ENCODE results near the gene LIMA1. TPM values are rescaled to one million over a fixed set of nuclear protein-coding genes. Genes with fewer than 3 reads are reported as not detected.

The LIMA1 gene
- total RNA-seq, 4 donors from 2014 or later, result 85.0 to 140 (median 116) TPM

DNA sequence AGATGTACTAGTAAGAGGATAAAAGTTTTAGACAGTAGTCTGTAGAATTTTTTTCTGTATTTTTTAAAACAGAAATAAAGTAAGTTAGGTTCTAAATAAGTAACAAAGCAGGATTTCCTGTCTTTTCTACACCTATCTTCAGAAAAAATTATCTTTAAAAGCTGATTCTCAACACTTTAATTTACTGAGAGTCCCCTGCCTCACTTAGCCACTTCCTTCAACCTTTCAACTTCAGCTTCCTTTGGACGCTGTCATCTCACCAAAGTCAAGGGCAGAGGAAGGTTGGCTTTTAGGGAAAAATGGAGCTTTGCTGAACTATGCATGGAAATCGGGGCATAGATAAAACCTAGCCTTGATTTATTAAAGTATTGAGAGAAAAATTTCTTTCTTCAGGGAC, 71.3 kb downstream of the LIMA1 start:
- DNase-seq, result no peak
- no peak for TF ChIP-seq POLR2A (IDR thresholded peaks at IDR 0.05)
- TF ChIP-seq, protein P1, sequence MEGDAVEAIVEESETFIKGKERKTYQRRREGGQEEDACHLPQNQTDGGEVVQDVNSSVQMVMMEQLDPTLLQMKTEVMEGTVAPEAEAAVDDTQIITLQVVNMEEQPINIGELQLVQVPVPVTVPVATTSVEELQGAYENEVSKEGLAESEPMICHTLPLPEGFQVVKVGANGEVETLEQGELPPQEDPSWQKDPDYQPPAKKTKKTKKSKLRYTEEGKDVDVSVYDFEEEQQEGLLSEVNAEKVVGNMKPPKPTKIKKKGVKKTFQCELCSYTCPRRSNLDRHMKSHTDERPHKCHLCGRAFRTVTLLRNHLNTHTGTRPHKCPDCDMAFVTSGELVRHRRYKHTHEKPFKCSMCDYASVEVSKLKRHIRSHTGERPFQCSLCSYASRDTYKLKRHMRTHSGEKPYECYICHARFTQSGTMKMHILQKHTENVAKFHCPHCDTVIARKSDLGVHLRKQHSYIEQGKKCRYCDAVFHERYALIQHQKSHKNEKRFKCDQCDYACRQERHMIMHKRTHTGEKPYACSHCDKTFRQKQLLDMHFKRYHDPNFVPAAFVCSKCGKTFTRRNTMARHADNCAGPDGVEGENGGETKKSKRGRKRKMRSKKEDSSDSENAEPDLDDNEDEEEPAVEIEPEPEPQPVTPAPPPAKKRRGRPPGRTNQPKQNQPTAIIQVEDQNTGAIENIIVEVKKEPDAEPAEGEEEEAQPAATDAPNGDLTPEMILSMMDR (IDR thresholded peaks at IDR 0.05), result no peak
- Histone ChIP-seq H3K4me3 (no peak overlapping the region), H3K36me3 (no peaks in the 10 kb centered on the region), H3K9me3 (no peaks in the 10 kb centered on the region), H3K27ac (peak overlapping the region; percentile 45 to 74), H3K4me1 (peaks cover 5 to 7% of the 10 kb centered on the region in 2 donors), H3K27me3 (no peaks in the 10 kb centered on the region)
- intact Hi-C loops (cut with DNase I; ENCODE audit: low total_unique reads), result no loop called here

DNA sequence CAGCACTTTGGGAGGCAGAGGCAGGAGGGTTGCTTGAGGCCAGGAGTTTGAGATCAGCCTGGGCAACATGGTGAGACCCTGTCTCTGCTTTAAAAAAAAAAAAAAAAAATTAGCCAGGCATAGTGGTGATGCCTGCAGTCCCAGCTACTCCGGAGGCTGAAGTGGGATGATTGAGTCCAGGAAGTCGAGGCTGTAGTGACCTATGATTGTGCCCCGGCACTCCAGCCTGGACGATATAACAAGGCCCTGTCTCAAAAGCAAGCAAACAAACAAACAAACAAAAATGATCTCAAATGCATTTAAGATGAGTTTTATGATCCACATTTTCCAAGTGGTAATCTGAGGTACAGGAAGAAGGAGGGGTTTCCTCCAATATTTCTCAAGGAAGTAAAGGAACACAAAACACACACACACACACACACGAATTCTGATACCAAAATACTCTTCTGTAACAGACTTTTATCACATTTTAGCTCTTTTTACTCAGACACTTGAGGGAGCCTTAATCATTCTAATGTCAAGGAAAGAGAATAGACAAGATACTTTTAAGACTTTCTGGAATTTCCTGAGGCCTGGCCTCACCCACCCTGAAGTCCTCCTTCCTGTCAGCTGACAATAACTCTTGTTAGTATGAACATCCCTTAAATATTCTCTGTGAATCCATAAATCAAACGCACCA, 71.8 kb downstream of the LIMA1 start:
- H3K36me3 ChIP-seq, result no peaks in the 10 kb centered on the region
- no peak for DNase-seq
- H3K27ac ChIP-seq, result peak overlapping the region; percentile 45 to 74
- intact Hi-C loops (cut with DNase I; ENCODE audit: low total_unique reads), result no loop called here
- H3K4me1 ChIP-seq, result peaks cover 5 to 7% of the 10 kb centered on the region in 2 donors
- no peak overlapping the region for H3K4me3 ChIP-seq
- no peaks in the 10 kb centered on the region for H3K27me3 ChIP-seq
- TF ChIP-seq POLR2A (IDR thresholded peaks at IDR 0.05), result no peak
- TF ChIP-seq, protein P1 (IDR thresholded peaks at IDR 0.05), result peak in 2 of 4 experiments; percentile 7 to 11
- H3K9me3 ChIP-seq, result no peaks in the 10 kb centered on the region

DNA sequence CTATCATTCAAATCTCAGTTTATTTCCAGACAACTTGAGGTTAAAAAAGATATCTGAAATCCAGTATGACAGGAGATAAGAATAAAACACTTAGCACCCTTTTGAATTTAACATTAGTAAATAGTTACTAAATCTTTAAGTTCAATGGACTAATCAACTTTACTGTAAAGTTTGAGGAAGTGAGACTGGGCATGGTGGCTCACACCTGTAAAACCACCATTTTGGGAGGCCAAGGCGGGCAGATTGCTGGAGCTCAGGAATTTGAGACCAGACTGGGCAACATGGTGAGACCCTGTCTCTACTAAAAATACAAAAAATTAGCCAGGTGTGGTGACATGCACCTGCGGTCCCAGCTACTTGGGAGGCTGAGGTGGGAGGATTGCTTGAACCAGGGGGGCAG, 75.9 kb downstream of the LIMA1 start:
- Histone ChIP-seq H3K27ac (no peak overlapping the region), H3K9me3 (no peaks in the 10 kb centered on the region), H3K4me1 (peaks cover 4 to 5% of the 10 kb centered on the region in 2 donors), H3K27me3 (no peaks in the 10 kb centered on the region), H3K36me3 (no peaks in the 10 kb centered on the region), H3K4me3 (no peak overlapping the region)
- TF ChIP-seq, protein P1 (IDR thresholded peaks at IDR 0.05), result no peak
- no peak for TF ChIP-seq POLR2A (IDR thresholded peaks at IDR 0.05)
- DNase-seq, result no peak
- intact Hi-C loops (cut with DNase I; ENCODE audit: low total_unique reads), result no loop called here

DNA sequence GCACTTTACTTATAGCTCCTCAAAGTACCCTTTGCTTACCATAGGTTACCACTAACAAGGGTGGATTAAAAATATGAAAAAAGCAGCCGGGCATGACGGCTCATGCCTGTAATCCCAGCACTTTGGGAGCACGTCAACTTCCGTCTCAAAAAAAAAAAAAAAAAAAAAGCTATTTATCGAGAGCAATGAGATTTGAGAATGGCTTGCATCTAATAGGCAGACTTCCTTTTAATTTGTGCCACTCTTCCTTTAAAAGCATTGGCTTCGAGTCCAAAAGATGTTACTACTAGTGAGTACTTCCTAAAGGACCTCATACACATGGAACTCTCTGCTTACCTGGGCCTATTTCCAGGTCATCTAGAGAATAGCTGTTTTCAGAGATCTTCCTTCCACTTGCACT, 77.7 kb downstream of the LIMA1 start:
- no peaks in the 10 kb centered on the region for H3K4me1 ChIP-seq
- H3K36me3 ChIP-seq, result no peaks in the 10 kb centered on the region
- no peak overlapping the region for H3K4me3 ChIP-seq
- intact Hi-C loops (cut with DNase I; ENCODE audit: low total_unique reads), result no loop called here
- H3K27me3 ChIP-seq, result no peaks in the 10 kb centered on the region
- H3K27ac ChIP-seq, result no peak overlapping the region
- no peak for DNase-seq
- H3K9me3 ChIP-seq, result no peaks in the 10 kb centered on the region
- TF ChIP-seq, protein P1 (IDR thresholded peaks at IDR 0.05), result no peak
- TF ChIP-seq POLR2A (IDR thresholded peaks at IDR 0.05), result no peak

DNA sequence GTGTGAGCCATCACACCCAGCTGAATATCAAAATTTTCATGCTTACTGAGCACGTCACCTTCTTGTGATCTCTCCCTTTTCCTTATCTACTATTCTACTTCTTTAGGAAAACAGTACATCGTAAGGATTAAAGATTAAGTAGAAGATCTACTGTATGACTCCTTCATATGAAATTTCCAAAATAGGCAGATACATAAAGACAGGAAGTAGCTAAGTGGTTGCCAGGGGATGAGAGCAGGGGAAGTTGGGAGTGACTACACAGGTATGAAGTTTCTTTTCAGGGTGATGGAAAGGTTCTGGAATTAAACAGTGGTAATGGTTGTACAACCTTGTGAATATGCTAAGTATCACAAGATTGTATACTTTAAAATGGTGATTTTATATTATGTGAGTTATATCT, 79.6 kb downstream of the LIMA1 start:
- Histone ChIP-seq H3K27me3 (no peaks in the 10 kb centered on the region), H3K4me1 (no peaks in the 10 kb centered on the region), H3K36me3 (no peaks in the 10 kb centered on the region), H3K27ac (no peak overlapping the region), H3K4me3 (no peak overlapping the region), H3K9me3 (no peaks in the 10 kb centered on the region)
- TF ChIP-seq POLR2A (IDR thresholded peaks at IDR 0.05), result no peak
- TF ChIP-seq, protein P1 (IDR thresholded peaks at IDR 0.05), result no peak
- no peak for DNase-seq
- intact Hi-C loops (cut with DNase I; ENCODE audit: low total_unique reads), result no loop called here
